HG02840 (cell line): Measurements from ENCODE around the gene GK2.

ENCODE experiments used
- ATAC-seq: cut with Tn5 transposase; IDR thresholded peaks from one replicate; pipeline ENCODE4 v1.9.1; 2021; ENCODE audit warnings: mild to moderate bottlenecking, moderate library complexity, moderate number of reproducible peaks; ENCODE audit not compliant: unreplicated experiment, low FRiP score

Gene GK2

GRCh38 chr4:79395841-79396240, 12.2 kb downstream of the GK2 start:
- ATAC-seq: no peak

GRCh38 chr4:79390890-79391289, 17.1 kb downstream of the GK2 start:
- ATAC-seq: no peak

- ATAC-seq: no peak
These were observed 22.4 kb downstream of the GK2 start for GRCh38 chr4:79385641-79386040.

GRCh38 chr4:79381161-79381560, 26.9 kb downstream of the GK2 start:
- no peak for ATAC-seq

GRCh38 chr4:79370026-79370425, 38.0 kb downstream of the GK2 start:
- ATAC-seq: no peak

GRCh38 chr4:79367096-79367495, 40.9 kb downstream of the GK2 start:
- ATAC-seq: no peak

- no peak for ATAC-seq
These were observed 41.6 kb downstream of the GK2 start for GRCh38 chr4:79366422-79366821.

- no peak for ATAC-seq
These were observed 44.0 kb downstream of the GK2 start for GRCh38 chr4:79364061-79364460.

- ATAC-seq: no peak
These were observed 45.4 kb downstream of the GK2 start for GRCh38 chr4:79362626-79363025.

GRCh38 chr4:79360006-79360405, 48.0 kb downstream of the GK2 start:
- ATAC-seq: no peak

- ATAC-seq: no peak
These were observed 49.6 kb downstream of the GK2 start for GRCh38 chr4:79358438-79358837.

- ATAC-seq: no peak
These were observed 50.7 kb downstream of the GK2 start for GRCh38 chr4:79357365-79357764.
